Gastroesophageal sphincter (tissue), 3 donors: ENCODE results near the gene RAB11FIP3.

Experiments used
- EP300 ChIP-seq: sonication (generic); formaldehyde crosslinking; IDR thresholded peaks from one replicate; pipeline ENCODE4 v1.6.1; 2017; ENCODE audit warnings: antibody characterized with exemption, mild to moderate bottlenecking
- POLR2A ChIP-seq, 2 donors: fragments of 450-650 bp; IDR thresholded peaks; one replicate each; pipeline ENCODE4 v1.6.1; 2017; ENCODE audit warnings: antibody characterized with exemption in 2 of 2, mild to moderate bottlenecking in 2 of 2, moderate library complexity in 1 of 2
- POLR2AphosphoS5 ChIP-seq: sonication (generic); formaldehyde crosslinking; IDR thresholded peaks from one replicate; pipeline ENCODE4 v1.6.1; 2017; ENCODE audit warnings: antibody characterized with exemption
- TF ChIP-seq, protein P1 (sequence below), 4 experiments: fragments of 200-600 bp in 2 of 4; fragments of 450-650 bp in 2 of 4; sonication (generic) in 1 of 4; IDR thresholded peaks; one replicate each; pipeline ENCODE4 v1.5.1; 2017 to 2019; ENCODE audit warnings: antibody characterized with exemption in 4 of 4, mild to moderate bottlenecking in 2 of 4, moderate library complexity in 2 of 4

DNA sequence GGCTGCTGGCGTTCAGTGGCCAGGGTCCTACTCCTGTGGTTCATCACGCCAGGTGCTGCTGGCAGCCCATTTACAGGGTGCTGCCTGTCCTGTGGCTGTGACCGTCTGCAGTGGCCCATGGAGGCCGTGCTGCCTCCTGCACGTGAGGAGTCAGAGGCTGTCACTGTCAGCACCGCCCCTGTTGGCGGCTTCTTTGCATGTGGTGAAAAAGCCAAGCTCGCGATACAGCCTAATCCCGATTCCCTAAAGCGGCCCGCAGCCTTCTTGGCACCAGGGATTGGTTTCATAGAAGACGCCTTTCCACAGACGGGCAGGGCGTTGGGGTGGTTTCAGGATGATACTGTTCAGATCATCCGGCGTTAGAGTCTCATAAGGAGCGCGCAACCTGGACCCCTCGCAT, 35.3 kb downstream of the RAB11FIP3 start:
- TF ChIP-seq, protein P1, sequence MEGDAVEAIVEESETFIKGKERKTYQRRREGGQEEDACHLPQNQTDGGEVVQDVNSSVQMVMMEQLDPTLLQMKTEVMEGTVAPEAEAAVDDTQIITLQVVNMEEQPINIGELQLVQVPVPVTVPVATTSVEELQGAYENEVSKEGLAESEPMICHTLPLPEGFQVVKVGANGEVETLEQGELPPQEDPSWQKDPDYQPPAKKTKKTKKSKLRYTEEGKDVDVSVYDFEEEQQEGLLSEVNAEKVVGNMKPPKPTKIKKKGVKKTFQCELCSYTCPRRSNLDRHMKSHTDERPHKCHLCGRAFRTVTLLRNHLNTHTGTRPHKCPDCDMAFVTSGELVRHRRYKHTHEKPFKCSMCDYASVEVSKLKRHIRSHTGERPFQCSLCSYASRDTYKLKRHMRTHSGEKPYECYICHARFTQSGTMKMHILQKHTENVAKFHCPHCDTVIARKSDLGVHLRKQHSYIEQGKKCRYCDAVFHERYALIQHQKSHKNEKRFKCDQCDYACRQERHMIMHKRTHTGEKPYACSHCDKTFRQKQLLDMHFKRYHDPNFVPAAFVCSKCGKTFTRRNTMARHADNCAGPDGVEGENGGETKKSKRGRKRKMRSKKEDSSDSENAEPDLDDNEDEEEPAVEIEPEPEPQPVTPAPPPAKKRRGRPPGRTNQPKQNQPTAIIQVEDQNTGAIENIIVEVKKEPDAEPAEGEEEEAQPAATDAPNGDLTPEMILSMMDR (IDR thresholded peaks at IDR 0.05) = no peak
- TF ChIP-seq POLR2A (IDR thresholded peaks at IDR 0.05) (no peak), POLR2AphosphoS5 (no peak), EP300 (no peak)
